Erythroblast (primary cell): Measurements from ENCODE around the gene MECP2.

ENCODE experiments used
- GATA1 ChIP-seq: IDR thresholded peaks from 2 replicates; pipeline ENCODE4 v1.6.1; 2011; ENCODE audit warnings: low read depth, mild to moderate bottlenecking, control low read depth, low read length, moderate library complexity
- POLR2A ChIP-seq: IDR thresholded peaks from 2 replicates; pipeline ENCODE4 v1.6.1; 2011; ENCODE audit warnings: mild to moderate bottlenecking, low read length

DNA sequence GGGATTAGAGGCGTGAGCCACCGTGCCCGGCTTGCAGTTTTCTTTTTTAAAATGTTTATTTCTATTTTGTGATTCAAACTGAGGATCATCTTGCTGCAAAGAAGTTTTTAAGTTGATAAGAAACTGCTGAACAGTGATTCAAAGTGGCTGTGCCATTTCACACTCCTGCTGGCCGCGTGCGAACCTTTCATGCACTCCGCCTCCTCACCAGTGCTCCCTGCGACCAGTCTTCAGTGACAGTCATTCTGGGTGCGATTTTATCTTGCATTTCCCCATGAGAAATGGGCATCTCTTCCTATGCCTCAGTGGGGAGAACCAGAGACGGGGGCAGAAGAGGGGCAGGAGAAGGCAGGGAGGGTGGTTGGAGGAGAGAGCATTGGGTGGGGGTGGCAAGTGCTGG lies 103.5 kb downstream of the MECP2 start:
- TF ChIP-seq POLR2A = no peak
- no peak for TF ChIP-seq GATA1
